Measurements from ENCODE around the gene TMED1. TPM values are rescaled to one million over a fixed set of nuclear protein-coding genes. Genes with fewer than 3 reads are reported as not detected.

The TMED1 gene
- total RNA-seq, 1 donor from 2014 or later: 30.9 TPM

- no peak for DNase-seq (ENCODE audit: low spot score in 2 of 2, unreplicated experiment in 2 of 2)
- no peaks in the 10 kb centered on the region for H3K27me3 Mint-ChIP-seq (ENCODE audit: low read depth)
- H3K9me3 Mint-ChIP-seq: no peaks in the 10 kb centered on the region
- no peak overlapping the region for H3K27ac Mint-ChIP-seq
- no peaks in the 10 kb centered on the region for H3K4me1 Mint-ChIP-seq
- peaks cover 14% of the 10 kb centered on the region for H3K36me3 Mint-ChIP-seq
- no peak overlapping the region for H3K4me3 Mint-ChIP-seq
- TF ChIP-seq CTCF (IDR thresholded peaks at IDR 0.05; ENCODE audit: unreplicated experiment): no peak
Measured at GRCh38 chr19:10797078-10797477, 38.9 kb downstream of the TMED1 start.

- Mint-ChIP-seq H3K27me3 (ENCODE audit: low read depth) (no peaks in the 10 kb centered on the region), H3K4me1 (no peaks in the 10 kb centered on the region), H3K27ac (no peak overlapping the region), H3K9me3 (no peaks in the 10 kb centered on the region), H3K4me3 (no peak overlapping the region), H3K36me3 (peaks cover 16% of the 10 kb centered on the region)
- DNase-seq (ENCODE audit: low spot score in 2 of 2, unreplicated experiment in 2 of 2): no peak
- TF ChIP-seq CTCF (IDR thresholded peaks at IDR 0.05; ENCODE audit: unreplicated experiment): no peak
Measured at GRCh38 chr19:10796653-10797052, 39.4 kb downstream of the TMED1 start.

- H3K9me3 Mint-ChIP-seq: no peaks in the 10 kb centered on the region
- peaks cover 30% of the 10 kb centered on the region for H3K36me3 Mint-ChIP-seq
- DNase-seq (ENCODE audit: low spot score in 2 of 2, unreplicated experiment in 2 of 2): no peak
- TF ChIP-seq CTCF (IDR thresholded peaks at IDR 0.05; ENCODE audit: unreplicated experiment): no peak
- H3K27me3 Mint-ChIP-seq (ENCODE audit: low read depth): no peaks in the 10 kb centered on the region
- H3K4me3 Mint-ChIP-seq: no peak overlapping the region
- H3K27ac Mint-ChIP-seq: no peak overlapping the region
- no peaks in the 10 kb centered on the region for H3K4me1 Mint-ChIP-seq
Measured at GRCh38 chr19:10789866-10790265, 46.1 kb downstream of the TMED1 start.

- Mint-ChIP-seq H3K4me1 (no peaks in the 10 kb centered on the region), H3K27me3 (ENCODE audit: low read depth) (no peaks in the 10 kb centered on the region), H3K27ac (no peak overlapping the region), H3K9me3 (no peaks in the 10 kb centered on the region), H3K36me3 (peaks cover 33% of the 10 kb centered on the region), H3K4me3 (no peak overlapping the region)
- TF ChIP-seq CTCF (IDR thresholded peaks at IDR 0.05; ENCODE audit: unreplicated experiment): no peak
- DNase-seq (ENCODE audit: low spot score in 2 of 2, unreplicated experiment in 2 of 2): no peak
Measured at GRCh38 chr19:10788146-10788545, 47.9 kb downstream of the TMED1 start.

GRCh38 chr19:10784257-10784656 is 51.8 kb downstream of the TMED1 start:
- H3K9me3 Mint-ChIP-seq: no peaks in the 10 kb centered on the region
- no peak for TF ChIP-seq CTCF (IDR thresholded peaks at IDR 0.05; ENCODE audit: unreplicated experiment)
- no peak overlapping the region for H3K4me3 Mint-ChIP-seq
- H3K36me3 Mint-ChIP-seq: peaks cover 51% of the 10 kb centered on the region
- H3K4me1 Mint-ChIP-seq: no peaks in the 10 kb centered on the region
- H3K27me3 Mint-ChIP-seq (ENCODE audit: low read depth): no peaks in the 10 kb centered on the region
- DNase-seq (ENCODE audit: low spot score in 2 of 2, unreplicated experiment in 2 of 2): no peak
- no peak overlapping the region for H3K27ac Mint-ChIP-seq

- no peak for DNase-seq (ENCODE audit: low spot score in 2 of 2, unreplicated experiment in 2 of 2)
- Mint-ChIP-seq H3K4me3 (no peak overlapping the region), H3K27me3 (ENCODE audit: low read depth) (no peaks in the 10 kb centered on the region), H3K27ac (no peak overlapping the region), H3K4me1 (no peaks in the 10 kb centered on the region), H3K36me3 (peaks cover 50% of the 10 kb centered on the region), H3K9me3 (no peaks in the 10 kb centered on the region)
- TF ChIP-seq CTCF (IDR thresholded peaks at IDR 0.05; ENCODE audit: unreplicated experiment): no peak
Measured at GRCh38 chr19:10782795-10783194, 53.2 kb downstream of the TMED1 start.

Measured in mesothelial cell of epicardium (in vitro differentiated cells).